SK-N-SH (cell line): Measurements from ENCODE around the gene LARP4. TPM values are rescaled to one million over a fixed set of nuclear protein-coding genes. Genes with fewer than 3 reads are reported as not detected.

Experiments
- CTCF ChIA-PET: fragments of 300-600, 350-600 bp; formaldehyde crosslinking; extraction: SDS; loops from one replicate; lab custom pipeline; 2021; lab: Yijun Ruan, JAX
- POLR2A ChIA-PET: fragments of 350-600 bp; sonication (Branson Sonifier 250); formaldehyde crosslinking; extraction: SDS; loops from one replicate; lab custom pipeline; 2020; ENCODE audit warnings: antibody characterized with exemption, inconsistent platforms; lab: Yijun Ruan, JAX
- DNase-seq: peaks from one replicate; pipeline ENCODE4 v3.0.0; 2012
- H2AFZ ChIP-seq: fragments of 200-600 bp; sonication (generic); 2 replicates; pipeline ENCODE4 v1.8.1; 2016; ENCODE audit warnings: antibody characterized with exemption, mild to moderate bottlenecking, low read depth
- H3F3A ChIP-seq: fragments of 200-600 bp; sonication (generic); replicated peaks from 2 replicates; pipeline ENCODE3; 2016; ENCODE audit warnings: antibody characterized with exemption, mild to moderate bottlenecking; ENCODE audit not compliant: insufficient read depth
- H3K27ac ChIP-seq, 2 experiments: fragments of 200-500 bp in 1 of 2; fragments of 200-600 bp in 1 of 2; sonication (Bioruptor generic) in 1 of 2; sonication (generic), shearing (Covaris generic) in 1 of 2; 2 replicates each; pipeline versions ENCODE4 v1.5.1 to v1.6.1; 2014 to 2016; ENCODE audit warnings: low read depth in 2 of 2, inconsistent platforms in 1 of 2, low read length in 1 of 2, mild to moderate bottlenecking in 1 of 2, mixed read lengths in 1 of 2
- H3K27me3 ChIP-seq: fragments of 200-600 bp; sonication (generic), shearing (Covaris generic); 2 replicates; pipeline ENCODE4 v1.6.1; 2016; ENCODE audit warnings: mixed run types; ENCODE audit not compliant: insufficient read depth
- H3K36me3 ChIP-seq, 2 experiments: fragments of 200-500 bp in 1 of 2; fragments of 200-600 bp in 1 of 2; sonication (Bioruptor generic) in 1 of 2; sonication (generic) in 1 of 2; replicated peaks in 1 of 2; 2 replicates each; pipeline versions ENCODE3 to v1.5.1; 2014 to 2016; ENCODE audit warnings: low read length in 1 of 2, mild to moderate bottlenecking in 1 of 2; ENCODE audit not compliant: insufficient read depth in 2 of 2, control insufficient read depth in 1 of 2
- H3K4me1 ChIP-seq, 2 experiments: fragments of 200-500 bp in 1 of 2; fragments of 200-600 bp in 1 of 2; sonication (Bioruptor generic) in 1 of 2; sonication (generic), shearing (Covaris generic) in 1 of 2; 2 replicates each; pipeline versions ENCODE4 v1.5.1 to v1.6.1; 2014 to 2016; ENCODE audit warnings: low read depth in 1 of 2, low read length in 1 of 2, mixed run types in 1 of 2; ENCODE audit not compliant: insufficient read depth in 2 of 2, control insufficient read depth in 1 of 2
- H3K4me2 ChIP-seq: fragments of 200-600 bp; sonication (generic), shearing (Covaris generic); 2 replicates; pipeline ENCODE4 v1.6.1; 2017; ENCODE audit warnings: mixed run types
- H3K4me3 ChIP-seq, 2 experiments: fragments of 200-500 bp in 1 of 2; fragments of 200-600 bp in 1 of 2; sonication (Bioruptor generic) in 1 of 2; sonication (generic), shearing (Covaris generic) in 1 of 2; 2 replicates each; pipeline versions ENCODE4 v1.5.1 to v1.8.1; 2014 to 2016; ENCODE audit warnings: low read depth in 2 of 2, inconsistent platforms in 1 of 2, low read length in 1 of 2, mild to moderate bottlenecking in 1 of 2, mixed read lengths in 1 of 2, moderate library complexity in 1 of 2
- H3K79me2 ChIP-seq: fragments of 200-600 bp; sonication (generic); 2 replicates; pipeline ENCODE4 v1.8.1; 2017; ENCODE audit warnings: mild to moderate bottlenecking; ENCODE audit not compliant: insufficient read depth
- H3K9ac ChIP-seq: fragments of 200-600 bp; sonication (generic); 2 replicates; pipeline ENCODE4 v1.6.1; 2017; ENCODE audit warnings: mixed run types
- H3K9me2 ChIP-seq: fragments of 200-600 bp; sonication (generic); 2 replicates; pipeline ENCODE4 v1.6.1; 2017; ENCODE audit warnings: mixed run types
- H3K9me3 ChIP-seq: fragments of 200-600 bp; sonication (generic); 2 replicates; pipeline ENCODE4 v1.6.1; 2017; ENCODE audit warnings: mixed run types, mild to moderate bottlenecking, moderate library complexity
- H4K20me1 ChIP-seq: fragments of 200-600 bp; sonication (generic); 2 replicates; pipeline ENCODE4 v1.6.1; 2017; ENCODE audit warnings: mild to moderate bottlenecking, mixed run types; ENCODE audit not compliant: insufficient read depth
- CHD2 ChIP-seq: fragments of 150-350 bp; IDR thresholded peaks from 2 replicates; pipeline ENCODE4 v1.6.1; 2018; ENCODE audit warnings: low read length; ENCODE audit not compliant: partially characterized antibody
- CTCF ChIP-seq: fragments of 200-600 bp; sonication (generic); IDR thresholded peaks from 2 replicates; pipeline ENCODE4 v1.6.1; 2017; ENCODE audit warnings: antibody characterized with exemption, mild to moderate bottlenecking, moderate library complexity
- ELF1 ChIP-seq: IDR thresholded peaks from 2 replicates; pipeline ENCODE4 v1.4.0; 2012
- EP300 ChIP-seq, 2 experiments: IDR thresholded peaks; 2 replicates each; pipeline versions ENCODE4 v1.4.0 to v1.6.1; 2012; ENCODE audit warnings: borderline replicate concordance in 1 of 2, low read depth in 1 of 2, low read length in 1 of 2
- EZH2phosphoT487 ChIP-seq: fragments of 200-600 bp; sonication (generic); IDR thresholded peaks from 2 replicates; pipeline ENCODE4 v1.6.1; 2017; ENCODE audit warnings: low read depth, mixed run types, mild to moderate bottlenecking, antibody characterized with exemption, moderate library complexity, borderline replicate concordance
- FOXJ3 ChIP-seq: sonication (generic); formaldehyde crosslinking; IDR thresholded peaks from 2 replicates; pipeline ENCODE4 v1.5.1; 2020; ENCODE audit warnings: mild to moderate bottlenecking, missing genetic modification reagents
- FOXM1 ChIP-seq: IDR thresholded peaks from 2 replicates; pipeline ENCODE4 v1.4.0; 2012; ENCODE audit warnings: low read depth, mild to moderate bottlenecking
- GABPA ChIP-seq: IDR thresholded peaks from 2 replicates; pipeline ENCODE4 v1.4.0; 2012; ENCODE audit warnings: low read depth, mild to moderate bottlenecking
- GATA2 ChIP-seq: sonication (generic); formaldehyde crosslinking; IDR thresholded peaks from 2 replicates; pipeline ENCODE4 v1.5.0; 2020; ENCODE audit warnings: mild to moderate bottlenecking, missing genetic modification reagents
- IRF3 ChIP-seq: fragments of 150-350 bp; IDR thresholded peaks from 2 replicates; pipeline ENCODE4 v1.6.1; 2016; ENCODE audit warnings: mild to moderate bottlenecking, low read depth, low read length
- MAX ChIP-seq: IDR thresholded peaks from 2 replicates; pipeline ENCODE4 v1.4.0; 2012; ENCODE audit warnings: low read depth
- MEF2A ChIP-seq: IDR thresholded peaks from 2 replicates; pipeline ENCODE4 v1.4.0; 2012; ENCODE audit warnings: low read depth, borderline replicate concordance
- MXI1 ChIP-seq: IDR thresholded peaks from 2 replicates; pipeline ENCODE4 v1.6.1; 2012; ENCODE audit warnings: mild to moderate bottlenecking, low read depth, low read length, improper control_type of control experiment
- NFIC ChIP-seq: IDR thresholded peaks from 2 replicates; pipeline ENCODE4 v1.4.0; 2012; ENCODE audit warnings: borderline replicate concordance
- POLR2AphosphoS5 ChIP-seq: IDR thresholded peaks from 2 replicates; pipeline ENCODE4 v1.6.1; 2012; ENCODE audit warnings: low read depth, low read length
- REST ChIP-seq: IDR thresholded peaks from 2 replicates; pipeline ENCODE4 v1.6.1; 2012; ENCODE audit warnings: mild to moderate bottlenecking, low read depth, low read length, moderate library complexity
- SIN3A ChIP-seq: IDR thresholded peaks from 2 replicates; pipeline ENCODE4 v1.6.1; 2012; ENCODE audit warnings: low read depth, mild to moderate bottlenecking, low read length, moderate library complexity, borderline replicate concordance
- TAF1 ChIP-seq: IDR thresholded peaks from 2 replicates; pipeline ENCODE4 v1.6.1; 2012; ENCODE audit warnings: low read depth, mild to moderate bottlenecking, low read length, moderate library complexity, borderline replicate concordance
- TEAD4 ChIP-seq: IDR thresholded peaks from 2 replicates; pipeline ENCODE4 v1.4.0; 2012; ENCODE audit warnings: mild to moderate bottlenecking, borderline replicate concordance; ENCODE audit not compliant: insufficient read depth
- YY1 ChIP-seq: IDR thresholded peaks from 2 replicates; pipeline ENCODE4 v1.4.0; 2012; ENCODE audit warnings: low read depth, mild to moderate bottlenecking
- WGBS: methylation state at CpG from one replicate; pipeline ENCODE4 v1.1.6; 2017; ENCODE audit warnings: low lambda C conversion rate; 5-methylcytosine and 5-hydroxymethylcytosine counted together
- polyA plus RNA-seq, 3 experiments: library from polyadenylated mRNA; depleted of rRNA; stranded (reverse); fragments of >200 nt; gene quantifications; 2 replicates each; pipeline ENCODE4 v1.2.3, GENCODE V29; 2012

LARP4 gene
- polyA plus RNA-seq, 1 of the 3 experiments (the other 2 are of a cell fraction) = 10.8 TPM

GRCh38 chr12:50528800-50529199 lies 128.1 kb downstream of the LARP4 start:
- no peak overlapping the region for H2AFZ ChIP-seq
- ChIA-PET POLR2A (no interaction called here), CTCF (no interaction called here)
- no peak overlapping the region for H3K4me3 ChIP-seq
- H4K20me1 ChIP-seq = no peaks in the 10 kb centered on the region
- H3F3A ChIP-seq = peaks cover 26% of the 10 kb centered on the region
- TF ChIP-seq NFIC (no peak), CTCF (no peak), GABPA (no peak), YY1 (no peak), MAX (no peak), SIN3A (no peak), MXI1 (no peak), EP300 (IDR thresholded peaks at IDR 0.05; ENCODE audit: borderline replicate concordance in 1 of 2, low read depth in 1 of 2, low read length in 1 of 2) (no peak), TEAD4 (no peak), POLR2AphosphoS5 (no peak)
- no peaks in the 10 kb centered on the region for H3K9me2 ChIP-seq
- H3K79me2 ChIP-seq = peaks cover 77% of the 10 kb centered on the region
- H3K36me3 ChIP-seq = no peaks in the 10 kb centered on the region
- peaks cover 0 to 22% of the 10 kb centered on the region in 2 experiments; a peak in 2 of 4 replicates for H3K4me1 ChIP-seq
- no peak overlapping the region for H3K9ac ChIP-seq
- WGBS = 93% methylated on average over 1 of the region's 1 CpG
- no peak overlapping the region for H3K27ac ChIP-seq
- no peaks in the 10 kb centered on the region for H3K27me3 ChIP-seq
- no peaks in the 10 kb centered on the region for H3K9me3 ChIP-seq
- no peak overlapping the region for H3K4me2 ChIP-seq
- DNase-seq = no peak

GRCh38 chr12:50529345-50529744 lies 128.7 kb downstream of the LARP4 start:
- DNase-seq = no peak
- H3F3A ChIP-seq = peaks cover 28% of the 10 kb centered on the region
- H4K20me1 ChIP-seq = no peaks in the 10 kb centered on the region
- no peaks in the 10 kb centered on the region for H3K9me2 ChIP-seq
- no peak overlapping the region for H3K9ac ChIP-seq
- peaks cover 77% of the 10 kb centered on the region for H3K79me2 ChIP-seq
- ChIA-PET POLR2A (no interaction called here), CTCF (no interaction called here)
- H2AFZ ChIP-seq = no peak overlapping the region
- no peaks in the 10 kb centered on the region for H3K27me3 ChIP-seq
- no peak overlapping the region for H3K4me3 ChIP-seq
- no peaks in the 10 kb centered on the region for H3K36me3 ChIP-seq
- peaks cover 0 to 24% of the 10 kb centered on the region in 2 experiments; a peak in 2 of 4 replicates for H3K4me1 ChIP-seq
- 100% methylated on average over 3 of the region's 3 CpGs for WGBS
- no peaks in the 10 kb centered on the region for H3K9me3 ChIP-seq
- no peak overlapping the region for H3K4me2 ChIP-seq
- no peak overlapping the region for H3K27ac ChIP-seq
- TF ChIP-seq IRF3 (no peak), TAF1 (no peak), CHD2 (no peak), GABPA (no peak), FOXJ3 (CRISPR knock-in tag) (no peak), FOXM1 (no peak), TEAD4 (no peak), ELF1 (no peak), EP300 (IDR thresholded peaks at IDR 0.05; ENCODE audit: borderline replicate concordance in 1 of 2, low read depth in 1 of 2, low read length in 1 of 2) (no peak), REST (no peak), MAX (no peak), MXI1 (no peak), EZH2phosphoT487 (no peak), GATA2 (CRISPR knock-in tag) (no peak), SIN3A (no peak), MEF2A (no peak)
